Suprapubic skin (tissue), 4 donors: ENCODE data around the gene DARS1.

Source experiments
- CTCF ChIP-seq, 2 donors: fragments of 200-600 bp in 1 of 2; fragments of 450-650 bp in 1 of 2; sonication (generic) in 1 of 2; IDR thresholded peaks; one replicate each; pipeline ENCODE4 v1.5.1; 2016 to 2019; ENCODE audit warnings: antibody characterized with exemption in 2 of 2, mild to moderate bottlenecking in 1 of 2, moderate library complexity in 1 of 2
- EP300 ChIP-seq: sonication (generic); formaldehyde crosslinking; IDR thresholded peaks from one replicate; pipeline ENCODE4 v1.6.1; 2017; ENCODE audit warnings: antibody characterized with exemption
- POLR2A ChIP-seq, 2 donors: fragments of 450-650 bp; IDR thresholded peaks; one replicate each; pipeline ENCODE4 v1.6.1; 2017; ENCODE audit warnings: antibody characterized with exemption in 2 of 2, mild to moderate bottlenecking in 2 of 2, moderate library complexity in 2 of 2
- POLR2AphosphoS5 ChIP-seq, 3 donors: sonication (generic); formaldehyde crosslinking; IDR thresholded peaks; one replicate each; pipeline ENCODE4 v1.6.1; 2017; ENCODE audit warnings: antibody characterized with exemption in 3 of 3

DNA sequence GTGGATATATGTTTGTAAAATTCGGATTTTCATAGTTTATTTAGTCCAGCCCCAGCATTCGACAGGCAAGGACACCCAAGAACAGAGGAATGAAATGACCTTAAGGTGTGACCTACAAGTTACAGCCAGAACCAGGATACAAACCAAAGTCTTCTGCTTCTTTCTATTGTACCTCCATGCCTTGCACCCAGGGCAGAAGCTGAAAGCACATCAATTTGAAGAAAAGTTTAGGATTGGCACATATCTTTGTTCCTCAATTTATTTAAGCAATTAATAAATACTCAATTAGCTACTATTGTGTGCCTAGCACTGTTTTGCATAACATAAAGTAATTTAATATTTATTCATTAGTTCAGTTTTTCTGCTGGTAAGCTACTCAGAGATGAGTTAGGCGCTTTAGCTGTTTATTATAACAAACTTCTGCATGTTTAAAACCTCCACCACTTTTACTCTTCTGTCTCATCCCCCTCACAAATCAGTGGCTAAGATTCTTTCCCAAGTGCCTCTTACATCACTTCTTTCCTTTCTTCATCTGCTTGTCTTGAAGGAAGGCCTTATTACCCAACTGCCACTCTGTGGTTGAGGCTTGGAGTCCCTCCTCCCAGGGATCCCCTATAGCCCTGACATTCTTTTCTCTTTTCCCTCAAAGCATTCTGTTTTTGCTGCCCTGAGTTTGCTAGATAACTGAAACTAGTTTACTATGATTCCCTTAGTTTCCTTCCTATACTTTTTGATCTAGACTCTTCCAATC lies 37.1 kb upstream of the DARS1 start:
- TF ChIP-seq POLR2AphosphoS5 (IDR thresholded peaks at IDR 0.05): no peak
- TF ChIP-seq CTCF (IDR thresholded peaks at IDR 0.05): no peak
- no peak for TF ChIP-seq EP300
- TF ChIP-seq POLR2A (IDR thresholded peaks at IDR 0.05): no peak
